Neural cell (in vitro differentiated cells): Measurements from ENCODE around the gene ADAP2.
"Not testable (repeated sequence)": the region's sequence is repeated elsewhere in the genome, so short reads cannot be mapped to it uniquely, and the experiment has no call there.

Experiments used
- CTCF ChIP-seq: fragments of 450-650 bp; IDR thresholded peaks from 2 replicates; pipeline ENCODE4 v1.5.1; 2014; ENCODE audit warnings: antibody characterized with exemption, mild to moderate bottlenecking, moderate library complexity; ENCODE audit not compliant: poor library complexity, severe bottlenecking
- EP300 ChIP-seq: fragments of 450-650 bp; conservative IDR thresholded peaks from 2 replicates; pipeline ENCODE4 v1.6.1; 2014; ENCODE audit warnings: antibody characterized with exemption, mild to moderate bottlenecking, moderate library complexity; ENCODE audit not compliant: poor library complexity, severe bottlenecking
- EZH2 ChIP-seq: fragments of 200-600, 300-800 bp; shearing (Covaris generic), sonication (generic); IDR thresholded peaks from 2 replicates; pipeline ENCODE4 v1.6.1; 2014; ENCODE audit warnings: antibody characterized with exemption, low read length, borderline replicate concordance, mild to moderate bottlenecking; ENCODE audit not compliant: insufficient read depth, poor library complexity, severe bottlenecking
- POLR2AphosphoS5 ChIP-seq: IDR thresholded peaks from 2 replicates; pipeline ENCODE4 v1.6.1; 2012
- RAD21 ChIP-seq: fragments of 450-650 bp; conservative IDR thresholded peaks from 2 replicates; pipeline ENCODE4 v1.6.1; 2014; ENCODE audit warnings: antibody characterized with exemption, mild to moderate bottlenecking, moderate library complexity
- SMC3 ChIP-seq: fragments of 450-650 bp; conservative IDR thresholded peaks from 2 replicates; pipeline ENCODE4 v1.6.1; 2014; ENCODE audit warnings: antibody characterized with exemption, mild to moderate bottlenecking, moderate library complexity; ENCODE audit not compliant: poor library complexity

GRCh38 chr17:30967911-30968310 lies 46.2 kb downstream of the ADAP2 start:
- not testable (repeated sequence) for TF ChIP-seq RAD21, CTCF, EZH2, POLR2AphosphoS5, EP300, SMC3
